ENCODE measurements around the gene CACNA1F. TPM values are rescaled to one million over a fixed set of nuclear protein-coding genes. Genes with fewer than 3 reads are reported as not detected.

CACNA1F gene
- total and polyA plus RNA-seq, 9 of the 15 experiments (the other 6 are each of a cell fraction or from before 2014, with no cell fraction given): under 0.01 to 0.41 (median 0.03) TPM; not detected in 3

DNA sequence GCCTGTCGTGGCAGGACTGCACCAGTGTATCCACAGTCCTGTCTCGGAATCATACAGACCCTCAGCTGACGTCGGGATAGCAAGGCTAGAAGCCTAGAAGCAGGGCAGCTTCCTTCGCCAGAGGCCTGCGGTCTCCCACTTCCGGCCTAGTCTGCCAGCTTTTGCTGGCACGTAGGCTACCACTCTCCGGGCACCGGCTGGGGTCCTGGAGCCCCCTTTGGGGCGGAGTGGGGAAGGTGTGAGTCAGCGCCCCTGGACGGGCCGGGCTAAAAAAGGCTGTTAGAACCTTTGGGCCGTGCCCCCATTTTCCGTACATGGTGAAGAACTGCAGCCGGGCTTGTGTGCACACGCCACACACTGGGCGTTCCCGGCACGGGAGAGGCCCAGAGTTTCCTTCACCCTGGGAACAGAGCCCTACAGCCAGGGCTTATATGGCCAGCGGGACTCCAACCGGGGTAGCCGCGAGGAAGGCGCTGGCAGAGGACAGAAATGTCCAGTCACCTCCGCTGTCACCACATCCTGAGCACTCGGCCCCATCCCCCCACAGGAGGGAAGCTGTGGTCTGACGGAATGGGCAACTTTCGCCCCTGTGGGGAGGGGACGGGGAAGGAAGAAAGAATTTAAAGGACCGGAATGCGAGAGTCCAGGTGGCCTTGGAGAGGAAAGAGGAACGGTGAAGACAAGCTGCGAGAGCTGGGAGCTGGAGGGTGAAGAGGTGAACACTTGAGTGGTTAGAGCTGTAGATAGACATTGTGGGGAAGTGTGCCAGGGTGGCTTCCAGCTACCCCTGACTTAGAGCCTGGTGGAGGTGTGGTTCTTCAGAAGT is 66.0 kb downstream of the CACNA1F start (continued):
- TF ChIP-seq, protein P1, sequence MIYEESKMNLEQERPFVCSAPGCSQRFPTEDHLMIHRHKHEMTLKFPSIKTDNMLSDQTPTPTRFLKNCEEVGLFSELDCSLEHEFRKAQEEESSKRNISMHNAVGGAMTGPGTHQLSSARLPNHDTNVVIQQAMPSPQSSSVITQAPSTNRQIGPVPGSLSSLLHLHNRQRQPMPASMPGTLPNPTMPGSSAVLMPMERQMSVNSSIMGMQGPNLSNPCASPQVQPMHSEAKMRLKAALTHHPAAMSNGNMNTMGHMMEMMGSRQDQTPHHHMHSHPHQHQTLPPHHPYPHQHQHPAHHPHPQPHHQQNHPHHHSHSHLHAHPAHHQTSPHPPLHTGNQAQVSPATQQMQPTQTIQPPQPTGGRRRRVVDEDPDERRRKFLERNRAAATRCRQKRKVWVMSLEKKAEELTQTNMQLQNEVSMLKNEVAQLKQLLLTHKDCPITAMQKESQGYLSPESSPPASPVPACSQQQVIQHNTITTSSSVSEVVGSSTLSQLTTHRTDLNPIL (CRISPR knock-in tag; IDR thresholded peaks at IDR 0.05): peak; percentile 19; the same call in 1 of the 2 replicates
- TF ChIP-seq SREBF2 (CRISPR knock-in tag; IDR thresholded peaks at IDR 0.05) (no peak), PTBP1 (IDR thresholded peaks at IDR 0.05; ENCODE audit: low read depth, low read length) (no peak), NFE2 (IDR thresholded peaks at IDR 0.05; ENCODE audit: low read depth) (peak; percentile 92), SPI1 (IDR thresholded peaks at IDR 0.05; ENCODE audit: borderline replicate concordance, low read depth, low read length) (peak; percentile 66), ZNF766 (CRISPR knock-in tag; conservative IDR thresholded peaks at IDR 0.05) (no peak), CEBPB (tag; IDR thresholded peaks at IDR 0.05) (no peak), FUS (optimal IDR thresholded peaks at IDR 0.05; ENCODE audit: low read depth, low read length) (no peak), KDM1A (IDR thresholded peaks at IDR 0.05) (no peak), HNRNPH1 (optimal IDR thresholded peaks at IDR 0.05; ENCODE audit: low read depth, low read length) (no peak), SUPT5H (IDR thresholded peaks at IDR 0.05) (peak; percentile 49), PRMT5 (CRISPR knock-in tag; IDR thresholded peaks at IDR 0.05) (no peak), JUN (IDR thresholded peaks at IDR 0.05; ENCODE audit: borderline replicate concordance, low read depth, low read length) (no peak), JUN (CRISPR knock-in tag; IDR thresholded peaks at IDR 0.05; ENCODE audit: borderline replicate concordance) (no peak), FOXP1 (CRISPR knock-in tag; IDR thresholded peaks at IDR 0.05) (no peak), ZNF12 (CRISPR knock-in tag; IDR thresholded peaks at IDR 0.05) (no peak), GABPB2 (CRISPR knock-in tag; conservative IDR thresholded peaks at IDR 0.05) (no peak), NBN (IDR thresholded peaks at IDR 0.05; ENCODE audit: low read depth) (peak; percentile 77), RAD21 (CRISPR knock-in tag; conservative IDR thresholded peaks at IDR 0.05 in 1 of 2, IDR thresholded peaks at IDR 0.05 in 1 of 2) (peak in 1 of 2 experiments; percentile 25; a peak in 2 of 4 replicates), DNMT1 (IDR thresholded peaks at IDR 0.05) (no peak), HDGF (IDR thresholded peaks at IDR 0.05) (no peak)
- TF ChIP-seq, protein P2, sequence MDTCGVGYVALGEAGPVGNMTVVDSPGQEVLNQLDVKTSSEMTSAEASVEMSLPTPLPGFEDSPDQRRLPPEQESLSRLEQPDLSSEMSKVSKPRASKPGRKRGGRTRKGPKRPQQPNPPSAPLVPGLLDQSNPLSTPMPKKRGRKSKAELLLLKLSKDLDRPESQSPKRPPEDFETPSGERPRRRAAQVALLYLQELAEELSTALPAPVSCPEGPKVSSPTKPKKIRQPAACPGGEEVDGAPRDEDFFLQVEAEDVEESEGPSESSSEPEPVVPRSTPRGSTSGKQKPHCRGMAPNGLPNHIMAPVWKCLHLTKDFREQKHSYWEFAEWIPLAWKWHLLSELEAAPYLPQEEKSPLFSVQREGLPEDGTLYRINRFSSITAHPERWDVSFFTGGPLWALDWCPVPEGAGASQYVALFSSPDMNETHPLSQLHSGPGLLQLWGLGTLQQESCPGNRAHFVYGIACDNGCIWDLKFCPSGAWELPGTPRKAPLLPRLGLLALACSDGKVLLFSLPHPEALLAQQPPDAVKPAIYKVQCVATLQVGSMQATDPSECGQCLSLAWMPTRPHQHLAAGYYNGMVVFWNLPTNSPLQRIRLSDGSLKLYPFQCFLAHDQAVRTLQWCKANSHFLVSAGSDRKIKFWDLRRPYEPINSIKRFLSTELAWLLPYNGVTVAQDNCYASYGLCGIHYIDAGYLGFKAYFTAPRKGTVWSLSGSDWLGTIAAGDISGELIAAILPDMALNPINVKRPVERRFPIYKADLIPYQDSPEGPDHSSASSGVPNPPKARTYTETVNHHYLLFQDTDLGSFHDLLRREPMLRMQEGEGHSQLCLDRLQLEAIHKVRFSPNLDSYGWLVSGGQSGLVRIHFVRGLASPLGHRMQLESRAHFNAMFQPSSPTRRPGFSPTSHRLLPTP (IDR thresholded peaks at IDR 0.05; ENCODE audit: borderline replicate concordance, extremely low read depth, insufficient read length): no peak
- TF ChIP-seq, protein P3, sequence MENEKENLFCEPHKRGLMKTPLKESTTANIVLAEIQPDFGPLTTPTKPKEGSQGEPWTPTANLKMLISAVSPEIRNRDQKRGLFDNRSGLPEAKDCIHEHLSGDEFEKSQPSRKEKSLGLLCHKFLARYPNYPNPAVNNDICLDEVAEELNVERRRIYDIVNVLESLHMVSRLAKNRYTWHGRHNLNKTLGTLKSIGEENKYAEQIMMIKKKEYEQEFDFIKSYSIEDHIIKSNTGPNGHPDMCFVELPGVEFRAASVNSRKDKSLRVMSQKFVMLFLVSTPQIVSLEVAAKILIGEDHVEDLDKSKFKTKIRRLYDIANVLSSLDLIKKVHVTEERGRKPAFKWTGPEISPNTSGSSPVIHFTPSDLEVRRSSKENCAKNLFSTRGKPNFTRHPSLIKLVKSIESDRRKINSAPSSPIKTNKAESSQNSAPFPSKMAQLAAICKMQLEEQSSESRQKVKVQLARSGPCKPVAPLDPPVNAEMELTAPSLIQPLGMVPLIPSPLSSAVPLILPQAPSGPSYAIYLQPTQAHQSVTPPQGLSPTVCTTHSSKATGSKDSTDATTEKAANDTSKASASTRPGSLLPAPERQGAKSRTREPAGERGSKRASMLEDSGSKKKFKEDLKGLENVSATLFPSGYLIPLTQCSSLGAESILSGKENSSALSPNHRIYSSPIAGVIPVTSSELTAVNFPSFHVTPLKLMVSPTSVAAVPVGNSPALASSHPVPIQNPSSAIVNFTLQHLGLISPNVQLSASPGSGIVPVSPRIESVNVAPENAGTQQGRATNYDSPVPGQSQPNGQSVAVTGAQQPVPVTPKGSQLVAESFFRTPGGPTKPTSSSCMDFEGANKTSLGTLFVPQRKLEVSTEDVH (IDR thresholded peaks at IDR 0.05; ENCODE audit: low read depth, partially characterized antibody): no peak
